Neural cell (in vitro differentiated cells): ENCODE measurements around the gene ZNF747. TPM values are rescaled to one million over a fixed set of nuclear protein-coding genes. Genes with fewer than 3 reads are reported as not detected.

ENCODE experiments used
- H2AFZ ChIP-seq: fragments of 200-600, 300-800 bp; sonication (generic), shearing (Covaris generic); 2 replicates; pipeline ENCODE4 v1.6.0; 2014; ENCODE audit warnings: low read depth, mild to moderate bottlenecking, antibody characterized with exemption, low read length, moderate library complexity
- H3F3A ChIP-seq: fragments of 200-600 bp; shearing (Covaris generic); 2 replicates; pipeline ENCODE4 v1.6.1; 2016; ENCODE audit warnings: mild to moderate bottlenecking, moderate library complexity, mixed read lengths, antibody characterized with exemption, low read length; ENCODE audit not compliant: insufficient read depth, poor library complexity, severe bottlenecking
- H3K27ac ChIP-seq: fragments of 200-600, 300-800 bp; sonication (generic), shearing (Covaris generic); 2 replicates; pipeline ENCODE4 v1.5.1; 2014; ENCODE audit warnings: mild to moderate bottlenecking, low read length, moderate library complexity
- H3K27me3 ChIP-seq: fragments of 300-800, 200-600 bp; sonication (generic), shearing (Covaris generic); 2 replicates; pipeline ENCODE4 v1.6.0; 2014; ENCODE audit warnings: mild to moderate bottlenecking, low read depth, low read length, moderate library complexity; ENCODE audit not compliant: insufficient read depth
- H3K36me3 ChIP-seq: fragments of 300-800, 200-600 bp; sonication (generic), shearing (Covaris generic); 2 replicates; pipeline ENCODE4 v1.5.1; 2014; ENCODE audit warnings: mild to moderate bottlenecking, antibody characterized with exemption, low read length, moderate library complexity; ENCODE audit not compliant: insufficient read depth
- H3K4me2 ChIP-seq: fragments of 300-800, 200-600 bp; sonication (generic), shearing (Covaris generic); 2 replicates; pipeline ENCODE4 v1.6.0; 2014; ENCODE audit warnings: mild to moderate bottlenecking, low read length
- H3K4me3 ChIP-seq: fragments of 300-800, 200-600 bp; sonication (generic), shearing (Covaris generic); 2 replicates; pipeline ENCODE4 v1.5.1; 2014; ENCODE audit warnings: mild to moderate bottlenecking, low read length, moderate library complexity
- H3K79me2 ChIP-seq: fragments of 200-600 bp; shearing (Covaris generic); replicated peaks from 2 replicates; pipeline ENCODE4 v1.6.0; 2014; ENCODE audit warnings: mild to moderate bottlenecking, low read length, moderate library complexity; ENCODE audit not compliant: insufficient read depth
- H3K9ac ChIP-seq: fragments of 300-800, 200-600 bp; sonication (generic), shearing (Covaris generic); 2 replicates; pipeline ENCODE4 v1.6.1; 2016; ENCODE audit warnings: mild to moderate bottlenecking, low read length, mixed read lengths
- H3K9me2 ChIP-seq: fragments of 200-600 bp; shearing (Covaris generic); 2 replicates; pipeline ENCODE4 v1.6.1; 2016; ENCODE audit warnings: mild to moderate bottlenecking, low read length, mixed read lengths; ENCODE audit not compliant: insufficient read depth
- H3K9me3 ChIP-seq: fragments of 200-600, 300-800 bp; sonication (generic), shearing (Covaris generic); 2 replicates; pipeline ENCODE4 v1.6.1; 2016; ENCODE audit warnings: mild to moderate bottlenecking, mixed run types, low read length, moderate library complexity, mixed read lengths
- H4K20me1 ChIP-seq: fragments of 200-600 bp; shearing (Covaris generic); 2 replicates; pipeline ENCODE4 v1.6.1; 2016; ENCODE audit warnings: mild to moderate bottlenecking, mixed run types; ENCODE audit not compliant: insufficient read depth
- CTCF ChIP-seq: fragments of 450-650 bp; IDR thresholded peaks from 2 replicates; pipeline ENCODE4 v1.5.1; 2014; ENCODE audit warnings: antibody characterized with exemption, mild to moderate bottlenecking, moderate library complexity; ENCODE audit not compliant: poor library complexity, severe bottlenecking
- EP300 ChIP-seq: fragments of 450-650 bp; conservative IDR thresholded peaks from 2 replicates; pipeline ENCODE4 v1.6.1; 2014; ENCODE audit warnings: antibody characterized with exemption, mild to moderate bottlenecking, moderate library complexity; ENCODE audit not compliant: poor library complexity, severe bottlenecking
- EZH2 ChIP-seq: fragments of 200-600, 300-800 bp; shearing (Covaris generic), sonication (generic); IDR thresholded peaks from 2 replicates; pipeline ENCODE4 v1.6.1; 2014; ENCODE audit warnings: antibody characterized with exemption, low read length, borderline replicate concordance, mild to moderate bottlenecking; ENCODE audit not compliant: insufficient read depth, poor library complexity, severe bottlenecking
- MXI1 ChIP-seq: fragments of 450-650 bp; conservative IDR thresholded peaks from 2 replicates; pipeline ENCODE4 v1.6.1; 2014; ENCODE audit warnings: antibody characterized with exemption, mild to moderate bottlenecking; ENCODE audit not compliant: poor library complexity, severe bottlenecking
- POLR2AphosphoS5 ChIP-seq: IDR thresholded peaks from 2 replicates; pipeline ENCODE4 v1.6.1; 2012
- RAD21 ChIP-seq: fragments of 450-650 bp; conservative IDR thresholded peaks from 2 replicates; pipeline ENCODE4 v1.6.1; 2014; ENCODE audit warnings: antibody characterized with exemption, mild to moderate bottlenecking, moderate library complexity
- SMC3 ChIP-seq: fragments of 450-650 bp; conservative IDR thresholded peaks from 2 replicates; pipeline ENCODE4 v1.6.1; 2014; ENCODE audit warnings: antibody characterized with exemption, mild to moderate bottlenecking, moderate library complexity; ENCODE audit not compliant: poor library complexity
- TAF1 ChIP-seq: IDR thresholded peaks from 2 replicates; pipeline ENCODE4 v1.6.1; 2012; ENCODE audit warnings: low read depth
- polyA plus RNA-seq: library from polyadenylated mRNA; depleted of rRNA; stranded (reverse); fragments of >200 nt; gene quantifications from 2 replicates; pipeline ENCODE4 v1.2.3, GENCODE V29; 2014
- TF ChIP-seq, protein P1 (sequence below): IDR thresholded peaks from 2 replicates; pipeline ENCODE4 v1.6.1; 2012; ENCODE audit warnings: borderline replicate concordance

ZNF747 gene
- polyA plus RNA-seq, 1 donor from 2014 or later = 5.7 TPM

- Histone ChIP-seq H3K9ac (peak overlapping the region; percentile 98), H3K36me3 (no peaks in the 10 kb centered on the region), H3K79me2 (peaks cover 7% of the 10 kb centered on the region), H3K4me2 (peak overlapping the region; percentile 25), H4K20me1 (no peaks in the 10 kb centered on the region), H3K27ac (peak overlapping the region; percentile 97), H3F3A (no peaks in the 10 kb centered on the region), H3K4me3 (peak overlapping the region; percentile 89), H2AFZ (peak overlapping the region; percentile 89), H3K9me3 (no peaks in the 10 kb centered on the region), H3K9me2 (no peaks in the 10 kb centered on the region), H3K27me3 (no peaks in the 10 kb centered on the region)
- TF ChIP-seq POLR2AphosphoS5 = no peak
- no peak for TF ChIP-seq EZH2
- TF ChIP-seq RAD21 = no peak
- no peak for TF ChIP-seq TAF1
- TF ChIP-seq CTCF = no peak
- no peak for TF ChIP-seq SMC3
- TF ChIP-seq, protein P1, sequence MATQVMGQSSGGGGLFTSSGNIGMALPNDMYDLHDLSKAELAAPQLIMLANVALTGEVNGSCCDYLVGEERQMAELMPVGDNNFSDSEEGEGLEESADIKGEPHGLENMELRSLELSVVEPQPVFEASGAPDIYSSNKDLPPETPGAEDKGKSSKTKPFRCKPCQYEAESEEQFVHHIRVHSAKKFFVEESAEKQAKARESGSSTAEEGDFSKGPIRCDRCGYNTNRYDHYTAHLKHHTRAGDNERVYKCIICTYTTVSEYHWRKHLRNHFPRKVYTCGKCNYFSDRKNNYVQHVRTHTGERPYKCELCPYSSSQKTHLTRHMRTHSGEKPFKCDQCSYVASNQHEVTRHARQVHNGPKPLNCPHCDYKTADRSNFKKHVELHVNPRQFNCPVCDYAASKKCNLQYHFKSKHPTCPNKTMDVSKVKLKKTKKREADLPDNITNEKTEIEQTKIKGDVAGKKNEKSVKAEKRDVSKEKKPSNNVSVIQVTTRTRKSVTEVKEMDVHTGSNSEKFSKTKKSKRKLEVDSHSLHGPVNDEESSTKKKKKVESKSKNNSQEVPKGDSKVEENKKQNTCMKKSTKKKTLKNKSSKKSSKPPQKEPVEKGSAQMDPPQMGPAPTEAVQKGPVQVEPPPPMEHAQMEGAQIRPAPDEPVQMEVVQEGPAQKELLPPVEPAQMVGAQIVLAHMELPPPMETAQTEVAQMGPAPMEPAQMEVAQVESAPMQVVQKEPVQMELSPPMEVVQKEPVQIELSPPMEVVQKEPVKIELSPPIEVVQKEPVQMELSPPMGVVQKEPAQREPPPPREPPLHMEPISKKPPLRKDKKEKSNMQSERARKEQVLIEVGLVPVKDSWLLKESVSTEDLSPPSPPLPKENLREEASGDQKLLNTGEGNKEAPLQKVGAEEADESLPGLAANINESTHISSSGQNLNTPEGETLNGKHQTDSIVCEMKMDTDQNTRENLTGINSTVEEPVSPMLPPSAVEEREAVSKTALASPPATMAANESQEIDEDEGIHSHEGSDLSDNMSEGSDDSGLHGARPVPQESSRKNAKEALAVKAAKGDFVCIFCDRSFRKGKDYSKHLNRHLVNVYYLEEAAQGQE = no peak
- no peak for TF ChIP-seq MXI1
- TF ChIP-seq EP300 = no peak
Observed at GRCh38 chr16:30558789-30559377, 24.2 kb upstream of the ZNF747 start.

GRCh38 chr16:30557957-30558788 lies 23.5 kb upstream of the ZNF747 start, which contains the start of gene ZNF764:
ZNF764 (minus strand) TSS chr16:30558374; CDS start chr16:30558182, 192 bp downstream.
- TF ChIP-seq CTCF (peak; percentile 43), RAD21 (peak; percentile 48), TAF1 (no peak), POLR2AphosphoS5 (peak; percentile 58), SMC3 (peak; percentile 44), EZH2 (no peak), MXI1 (peak; percentile 70), EP300 (peak; percentile 57)
- TF ChIP-seq, protein P1 = peak; percentile 31
- H2AFZ ChIP-seq = peak within 1 kb of the TSS; percentile 95
- H3K27me3 ChIP-seq = no peaks in the 10 kb centered on the region

More at GRCh38 chr16:30557957-30558788, 23.5 kb upstream of the ZNF747 start, which contains the start of gene ZNF764:
- Histone ChIP-seq H3F3A (no peaks in the 10 kb centered on the region), H4K20me1 (no peaks in the 10 kb centered on the region), H3K4me3 (peak within 1 kb of the TSS; percentile 89), H3K36me3 (no peaks in the 10 kb centered on the region), H3K4me2 (peak within 1 kb of the TSS; percentile 78), H3K27ac (peak within 1 kb of the TSS; percentile 97), H3K9ac (peak within 1 kb of the TSS; percentile 98), H3K79me2 (peaks cover 7% of the 10 kb centered on the region), H3K9me2 (no peaks in the 10 kb centered on the region), H3K9me3 (no peaks in the 10 kb centered on the region)
